AG04450 (cell line): ENCODE measurements around the gene KNOP1. TPM values are rescaled to one million over a fixed set of nuclear protein-coding genes. Genes with fewer than 3 reads are reported as not detected.
A peak's percentile ranks its signal among the peaks of the same experiment; 100 is the strongest.
"Not testable (repeated sequence)": the region's sequence is repeated elsewhere in the genome, so short reads cannot be mapped to it uniquely, and the experiment has no call there.

Experiments
- CTCF ChIA-PET: fragments of 300-600, 350-600 bp; formaldehyde crosslinking; extraction: SDS; loops from one replicate; lab custom pipeline; 2022; ENCODE audit warnings: antibody characterized with exemption, inconsistent platforms; lab: Charles Lee
- POLR2A ChIA-PET: fragments of 350-600 bp; formaldehyde crosslinking; extraction: SDS; loops from one replicate; lab custom pipeline; 2021; ENCODE audit warnings: antibody characterized with exemption, inconsistent platforms; lab: Yijun Ruan, JAX
- DNase-seq: peaks from one replicate; pipeline ENCODE4 v3.0.0-alpha.2; 2011; ENCODE audit warnings: low read depth, low spot score
- H3K27ac ChIP-seq: one replicate; pipeline ENCODE4 v1.5.1; 2012; ENCODE audit warnings: low read depth, low read length, control low read depth
- H3K27me3 ChIP-seq: one replicate; pipeline ENCODE4 v1.6.0; 2012; ENCODE audit warnings: low read length; ENCODE audit not compliant: control insufficient read depth, insufficient read depth
- H3K4me3 ChIP-seq: 2 replicates; pipeline ENCODE4 v1.5.1; 2011; ENCODE audit warnings: mild to moderate bottlenecking, low read depth, low read length, control low read depth
- H3K9me3 ChIP-seq: 2 replicates; pipeline ENCODE4 v1.5.1; 2012; ENCODE audit warnings: low read length; ENCODE audit not compliant: control insufficient read depth, insufficient read depth
- CTCF ChIP-seq: IDR thresholded peaks from 2 replicates; pipeline ENCODE4 v1.5.1; 2011; ENCODE audit warnings: low read depth, low read length, control low read depth, inconsistent platforms
- polyA plus RNA-seq: library from polyadenylated mRNA; depleted of rRNA; stranded (reverse); fragments of >200 nt; gene quantifications from 2 replicates; pipeline ENCODE4 v1.2.3, GENCODE V29; 2011

The KNOP1 gene
- polyA plus RNA-seq, 1 experiment = 14.9 TPM

- H3K9me3 ChIP-seq = 0 out of 2 replicates have a peak, but pooled peaks cover 3% of the 10 kb centered on the region
- H3K27ac ChIP-seq = no peak overlapping the region
- CTCF ChIA-PET = interaction anchor here (0.6 to 1.9 kb wide), 4 partner anchors 164 to 227 kb away, joined by 4 to 8 read pairs (median 7); partner anchors contain the start of gene GPRC5B
- no peak overlapping the region for H3K4me3 ChIP-seq
- H3K27me3 ChIP-seq = no peaks in the 10 kb centered on the region
- TF ChIP-seq CTCF = peak; percentile 18; the same call in 1 of the 2 replicates
- POLR2A ChIA-PET = interaction anchor here (0.6 kb wide), 1 partner anchor 20 kb away, joined by 4 read pairs; no protein-coding TSS in a partner anchor
- DNase-seq = no peak
Measured at GRCh38 chr16:19680881-19681340, 37.1 kb downstream of the KNOP1 start.

- H3K27ac ChIP-seq, H3K9me3 ChIP-seq, H3K27me3 ChIP-seq, H3K4me3 ChIP-seq, POLR2A ChIA-PET, DNase-seq: not testable (repeated sequence)
- CTCF ChIA-PET = interaction anchor here (0.5 to 0.7 kb wide), 2 partner anchors 117 to 121 kb away, joined by 3 read pairs; no protein-coding TSS in a partner anchor
Measured at GRCh38 chr16:19679281-19679680, 38.7 kb downstream of the KNOP1 start.

- DNase-seq = no peak
- CTCF ChIA-PET = no interaction called here
Measured at GRCh38 chr16:19678804-19679203, 39.2 kb downstream of the KNOP1 start.

GRCh38 chr16:19677402-19677801 lies 40.6 kb downstream of the KNOP1 start:
- H3K9me3 ChIP-seq = no peaks in the 10 kb centered on the region
- DNase-seq = no peak
- H3K27ac ChIP-seq = no peak overlapping the region
- ChIA-PET POLR2A (no interaction called here), CTCF (interaction anchor here (0.6 kb wide), 1 partner anchor 61 kb away, joined by 3 read pairs; no protein-coding TSS in a partner anchor)
- no peaks in the 10 kb centered on the region for H3K27me3 ChIP-seq
- no peak for TF ChIP-seq CTCF
- no peak overlapping the region for H3K4me3 ChIP-seq

More at GRCh38 chr16:19678804-19679203, 39.2 kb downstream of the KNOP1 start:
- Histone ChIP-seq H3K27ac (no peak overlapping the region), H3K27me3 (no peaks in the 10 kb centered on the region), H3K9me3 (no peaks in the 10 kb centered on the region), H3K4me3 (no peak overlapping the region)
- POLR2A ChIA-PET = no interaction called here
- no peak for TF ChIP-seq CTCF

- POLR2A ChIA-PET = no interaction called here
- no peak for TF ChIP-seq CTCF
- no peak overlapping the region for H3K27ac ChIP-seq
- no peak overlapping the region for H3K4me3 ChIP-seq
- H3K27me3 ChIP-seq = no peaks in the 10 kb centered on the region
- CTCF ChIA-PET = interaction anchor here (1.3 to 1.9 kb wide), 4 partner anchors 91 to 233 kb away, joined by 3 to 6 read pairs (median 4); partner anchors contain the start of gene VPS35L
- no peak for DNase-seq
- H3K9me3 ChIP-seq = no peaks in the 10 kb centered on the region
Measured at GRCh38 chr16:19674485-19674884, 43.5 kb downstream of the KNOP1 start.
